GM18499 (cell line): Measurements from ENCODE around the gene PIK3CA.
"Not testable (repeated sequence)": the region's sequence is repeated elsewhere in the genome, so short reads cannot be mapped to it uniquely, and the experiment has no call there.

Experiments
- ATAC-seq: cut with Tn5 transposase; IDR thresholded peaks from one replicate; pipeline ENCODE4 v1.9.1; 2021; ENCODE audit warnings: moderate number of reproducible peaks; ENCODE audit not compliant: insufficient read depth, unreplicated experiment

Gene PIK3CA

DNA sequence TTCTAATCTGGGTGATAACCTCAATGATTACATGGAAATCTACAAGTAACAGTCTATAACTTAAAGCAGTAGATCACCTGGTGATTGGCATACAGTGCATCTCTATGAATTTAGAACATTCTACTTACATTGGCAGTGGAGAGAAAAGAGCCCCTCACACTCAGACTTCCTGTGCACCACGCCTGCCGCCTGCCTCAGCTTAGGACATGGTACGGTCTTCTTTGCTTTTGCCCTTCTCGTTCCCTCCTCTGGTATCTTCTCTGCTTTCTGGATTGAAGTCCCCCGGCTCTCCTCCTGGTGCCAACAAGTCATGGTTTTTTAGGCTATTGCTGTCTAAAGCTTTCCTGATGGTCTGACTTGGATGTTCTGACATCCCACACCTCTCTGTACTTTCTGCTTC is 110.7 kb downstream of the PIK3CA start:
- ATAC-seq: no peak

DNA sequence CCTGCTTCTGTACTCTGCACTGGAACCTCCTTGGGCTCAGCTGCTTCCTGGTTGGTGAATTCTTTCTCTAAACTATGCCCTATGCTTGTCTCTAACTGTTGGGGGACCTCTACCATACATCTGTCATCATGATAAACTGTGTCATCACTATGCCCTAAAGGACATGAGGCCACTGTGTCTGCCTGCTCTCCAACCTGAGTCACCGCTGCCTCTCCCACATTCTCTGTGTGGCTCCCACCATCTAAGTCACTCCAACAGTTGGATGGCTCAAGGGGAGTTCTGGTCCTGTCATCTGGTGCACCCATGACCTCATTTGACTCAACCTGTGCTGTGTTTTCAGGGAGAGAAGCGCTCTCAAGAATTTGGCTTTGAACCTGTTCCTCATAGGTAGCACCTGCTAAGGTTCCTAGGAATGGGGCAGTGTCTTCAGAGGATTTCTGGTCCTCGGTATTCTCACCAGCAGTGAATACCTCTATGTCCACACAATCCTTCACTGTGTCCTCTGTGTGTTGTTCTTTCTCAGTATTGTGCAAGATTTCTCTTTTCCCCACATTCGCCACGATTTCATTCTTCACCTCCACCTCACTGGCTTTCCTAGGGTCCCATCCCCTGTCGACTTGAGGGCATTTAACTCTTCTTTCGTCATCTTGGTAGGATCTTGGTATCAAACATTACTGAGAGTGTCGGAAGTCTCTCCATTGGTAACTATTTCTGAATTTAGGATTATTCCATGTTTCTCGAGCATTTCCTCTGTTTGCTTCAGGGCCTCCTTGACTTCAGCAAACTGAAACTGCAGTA is 112.0 kb downstream of the PIK3CA start:
- ATAC-seq: not testable (repeated sequence)

DNA sequence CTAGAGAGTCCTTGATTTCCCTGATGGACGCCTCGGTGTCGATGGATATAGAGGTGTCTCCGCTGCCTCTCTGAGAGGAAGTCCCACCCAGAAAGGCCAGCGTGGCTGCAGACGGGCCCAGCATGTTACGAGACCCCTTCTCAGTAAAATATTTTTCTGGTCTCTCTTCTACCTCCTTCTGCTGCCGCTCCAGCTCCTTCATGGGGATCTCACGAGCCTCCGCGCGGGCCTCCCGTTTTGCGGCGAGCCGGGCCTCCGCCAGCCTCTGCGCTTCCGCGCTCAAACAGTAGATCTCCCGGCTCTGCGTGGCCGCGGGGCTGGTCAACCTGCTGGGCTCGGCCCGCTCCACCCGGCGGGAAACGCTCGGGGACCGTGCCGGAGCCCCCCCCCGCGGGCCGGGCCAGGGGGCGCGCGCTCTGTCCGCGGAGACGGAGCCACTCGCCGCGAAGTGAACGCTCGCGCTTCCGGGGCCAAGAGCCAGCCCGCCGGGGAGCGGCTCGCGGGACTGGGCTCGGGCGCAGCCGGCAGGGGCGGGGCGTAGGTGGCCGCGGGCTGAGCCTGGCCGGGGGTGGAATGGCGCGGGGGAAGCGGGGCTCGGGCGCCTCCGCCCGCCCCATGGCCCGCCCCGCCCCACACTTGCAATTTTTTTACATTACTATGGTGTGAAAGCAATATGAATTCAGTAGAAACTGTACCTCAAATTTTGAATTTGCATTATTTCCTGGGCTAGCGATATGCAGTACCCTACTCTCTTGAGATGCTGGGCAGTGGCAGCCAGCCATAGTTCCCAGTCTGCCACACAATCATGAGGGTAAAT is 113.0 kb downstream of the PIK3CA start:
- peak; percentile 45 for ATAC-seq

DNA sequence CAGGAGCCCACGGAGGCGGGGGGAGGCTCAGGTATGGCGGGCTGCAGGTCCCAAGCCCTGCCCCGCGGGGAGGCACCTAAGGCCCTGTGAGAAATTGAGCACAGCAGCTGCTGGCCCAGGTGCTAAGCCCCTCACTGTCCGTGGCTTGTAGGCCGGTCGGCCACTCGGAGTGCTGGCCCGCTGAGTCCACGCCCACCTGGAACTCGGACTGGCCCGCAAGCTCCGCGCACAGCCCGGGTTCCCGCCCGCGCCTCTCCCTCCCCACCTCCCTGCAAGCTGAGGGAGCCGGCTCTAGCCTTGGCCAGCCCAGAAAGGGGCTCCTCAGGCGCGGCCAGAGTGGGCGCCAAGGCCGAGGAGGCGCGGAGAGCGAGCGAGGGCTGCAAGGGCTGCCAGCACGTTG is 115.0 kb downstream of the PIK3CA start:
- no peak for ATAC-seq

DNA sequence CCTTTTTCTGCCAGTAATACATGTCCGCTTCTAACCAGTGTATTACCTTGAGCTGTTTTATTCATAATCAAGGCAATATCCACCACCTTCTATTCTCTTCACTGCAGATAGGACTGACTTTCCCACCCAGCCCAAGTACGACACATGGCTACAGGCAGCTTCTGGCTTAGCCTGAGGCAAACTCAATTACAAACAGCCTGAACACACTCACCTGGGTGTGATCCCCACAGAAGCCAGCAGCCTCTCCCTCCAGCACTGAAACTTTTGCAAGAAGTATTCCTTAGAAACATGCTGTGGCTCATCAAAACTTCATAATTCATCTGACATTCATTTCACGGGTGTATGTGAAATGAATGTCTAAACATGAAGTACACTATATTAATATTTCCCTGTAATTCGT is 116.3 kb downstream of the PIK3CA start:
- ATAC-seq: no peak

DNA sequence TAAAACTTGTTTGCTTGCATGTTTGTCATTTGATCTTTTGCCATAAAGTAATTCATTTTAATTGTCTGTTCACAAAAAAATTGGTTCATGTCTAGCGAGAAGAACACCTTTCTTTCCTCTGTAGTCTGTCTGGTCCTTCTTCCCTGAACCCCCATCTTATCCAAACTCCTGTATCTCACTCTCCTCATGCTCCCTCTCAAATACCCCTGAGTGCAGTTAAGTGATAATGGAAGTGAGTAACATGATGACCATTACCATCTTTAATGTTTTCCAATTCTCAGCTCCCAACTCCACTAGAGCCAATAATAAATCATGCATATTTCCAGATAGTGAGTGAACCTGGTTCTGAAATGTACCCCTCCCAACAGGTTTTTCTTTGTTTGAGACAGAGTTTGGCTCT is 116.9 kb downstream of the PIK3CA start:
- no peak for ATAC-seq

DNA sequence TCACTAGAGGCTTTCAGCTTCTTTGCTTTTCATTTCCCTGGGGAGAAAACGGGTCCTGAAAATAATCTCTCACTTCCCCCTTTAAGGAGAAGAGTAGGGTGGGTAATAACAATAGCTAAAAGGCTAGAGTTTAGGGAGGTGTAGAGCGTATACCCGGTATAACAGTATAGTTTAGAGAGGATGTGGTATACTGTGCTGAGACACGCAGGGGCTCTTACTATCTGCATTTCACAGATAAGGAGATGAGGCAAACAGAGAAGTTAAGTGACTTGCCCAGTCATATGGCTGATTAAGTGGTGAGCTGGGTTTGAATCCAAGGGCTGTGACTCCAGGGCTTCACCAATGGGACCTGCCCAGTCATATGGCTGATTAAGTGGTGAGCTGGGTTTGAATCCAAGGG is 117.7 kb downstream of the PIK3CA start:
- ATAC-seq: no peak

DNA sequence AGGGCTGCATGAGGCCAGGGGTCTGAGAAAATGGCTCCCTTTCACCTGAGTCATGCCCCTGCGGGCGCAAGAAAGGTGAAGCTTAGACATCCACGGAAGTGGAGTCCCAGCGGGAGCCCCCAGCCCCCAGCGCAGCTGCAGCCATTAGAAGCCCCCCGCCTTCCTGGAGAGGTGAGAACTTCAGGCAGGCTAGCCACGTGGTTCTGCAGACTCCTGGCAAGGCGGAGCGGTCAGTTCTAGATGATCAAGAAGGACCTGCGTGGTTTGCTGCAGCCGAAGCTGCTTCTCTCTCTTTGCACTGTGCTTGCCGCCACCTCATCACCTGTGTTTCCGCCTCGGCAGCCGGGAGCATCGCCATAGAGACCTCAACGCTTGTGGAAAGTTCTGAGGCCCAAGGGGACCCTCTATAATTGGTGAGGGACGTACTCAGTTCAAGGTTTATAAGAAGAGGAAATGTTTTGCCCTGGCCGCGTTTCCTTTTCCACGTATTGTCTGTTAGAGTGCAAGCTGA is 118.6 kb downstream of the PIK3CA start:
- no peak for ATAC-seq

DNA sequence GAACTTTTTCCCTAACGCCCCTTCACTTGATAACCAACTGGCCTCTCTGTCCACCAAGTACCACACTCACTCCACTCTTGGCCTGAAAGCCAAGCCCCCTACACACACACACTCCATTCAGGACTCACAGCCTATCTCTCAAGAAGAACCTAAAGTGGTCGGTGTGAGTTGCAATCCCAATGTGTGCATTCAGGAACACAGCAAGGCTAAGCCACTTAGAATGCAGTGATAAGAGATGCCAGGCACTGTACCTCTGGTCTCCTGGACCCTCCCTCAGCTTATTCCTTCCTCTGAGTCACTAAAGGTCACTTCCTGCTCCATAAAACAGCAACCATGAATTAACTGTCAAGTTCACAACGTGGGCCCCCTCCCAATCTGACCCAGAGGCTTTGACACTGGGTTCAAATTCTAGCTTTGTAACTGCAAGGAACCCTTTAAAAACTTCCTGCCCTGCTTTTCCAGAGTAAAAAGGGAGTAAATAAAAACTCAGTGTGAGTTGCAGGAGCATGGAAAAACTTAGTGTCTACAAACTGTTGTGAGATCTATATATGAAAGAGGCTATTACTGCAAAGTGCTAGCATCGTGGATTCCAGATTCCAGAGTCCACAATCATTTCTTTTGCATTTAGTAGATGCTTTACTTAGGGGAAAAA is 120.4 kb downstream of the PIK3CA start:
- no peak for ATAC-seq

DNA sequence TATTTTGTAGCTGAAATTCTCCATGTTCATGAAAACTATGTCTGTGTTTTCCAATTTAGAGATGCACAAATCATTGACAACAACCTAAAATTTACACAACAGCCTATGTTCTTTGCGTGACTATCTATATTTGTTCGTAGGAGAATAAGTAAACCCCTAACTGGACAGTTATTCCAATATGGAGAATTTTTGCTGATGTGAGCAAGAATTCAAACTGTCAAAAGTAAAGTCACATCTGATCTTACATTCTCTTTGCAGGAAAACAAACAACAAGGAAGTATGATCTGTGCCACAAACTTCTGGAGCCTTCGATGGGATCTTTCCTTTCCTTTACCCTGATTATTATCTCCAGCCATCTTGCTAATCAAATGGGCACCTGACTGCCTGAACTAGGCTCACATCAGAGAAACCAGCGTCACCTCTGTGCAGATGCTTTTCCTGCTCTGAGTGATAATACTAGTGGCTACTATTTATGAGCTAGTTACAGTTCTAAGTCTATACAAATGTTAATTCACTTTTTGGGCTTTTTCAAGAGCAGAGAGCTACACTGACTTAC is 121.1 kb downstream of the PIK3CA start:
- ATAC-seq: no peak

DNA sequence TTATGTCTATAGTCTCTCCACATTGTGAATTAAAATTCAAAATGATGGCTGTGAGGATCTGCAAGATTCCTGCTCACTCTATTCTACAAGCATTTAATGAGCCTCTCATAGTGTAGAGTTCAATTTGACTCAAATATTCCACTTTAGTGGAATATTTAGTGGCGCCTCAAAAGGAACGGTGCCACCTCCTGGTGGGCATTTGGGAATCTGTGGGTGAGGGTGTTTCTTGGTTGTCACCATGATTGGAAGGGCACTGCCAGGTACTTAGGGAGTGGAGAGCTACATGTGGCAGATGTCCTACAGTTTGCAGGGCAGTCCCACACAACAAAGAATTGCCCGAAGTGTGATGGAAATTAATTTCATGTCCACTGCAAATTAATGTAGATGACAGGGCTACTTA is 124.2 kb downstream of the PIK3CA start:
- ATAC-seq: no peak

DNA sequence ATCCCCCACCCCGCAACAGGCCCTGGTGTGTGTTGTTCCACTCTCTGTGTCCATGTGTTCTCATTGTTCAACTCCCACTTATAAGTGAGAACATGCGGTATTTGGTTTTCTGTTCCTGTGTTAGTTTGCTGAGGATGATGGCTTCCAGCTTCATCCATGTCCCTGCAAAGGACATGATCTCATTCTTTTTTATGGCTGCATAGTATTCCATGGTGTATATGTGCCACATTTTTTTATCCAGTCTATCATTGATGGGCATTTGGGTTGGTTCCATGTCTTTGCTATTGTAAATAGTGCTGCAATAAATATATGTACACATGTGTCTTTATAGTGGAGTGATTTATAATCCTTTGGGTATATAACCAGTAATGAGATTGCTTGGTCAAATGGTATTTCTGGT is 126.3 kb downstream of the PIK3CA start:
- ATAC-seq: not testable (repeated sequence)

DNA sequence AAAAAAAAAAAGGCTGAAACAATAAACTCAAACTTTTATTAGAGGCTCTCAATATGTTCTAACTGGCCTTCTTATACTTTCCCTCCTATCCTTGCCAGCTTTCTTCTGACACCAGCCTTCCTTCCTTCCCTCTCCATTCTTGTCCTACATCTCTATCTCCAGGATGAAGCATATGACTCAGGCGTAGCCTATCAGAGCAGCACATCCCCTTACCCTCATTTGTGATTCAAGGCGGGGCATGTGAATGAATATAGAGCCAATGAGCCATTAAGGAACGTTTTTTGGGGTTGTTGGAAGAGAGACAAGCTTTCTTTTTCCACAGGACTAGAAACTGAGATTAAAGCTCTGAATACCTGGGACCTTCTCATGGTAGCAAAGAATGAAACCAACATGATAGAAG is 127.8 kb downstream of the PIK3CA start:
- no peak for ATAC-seq

DNA sequence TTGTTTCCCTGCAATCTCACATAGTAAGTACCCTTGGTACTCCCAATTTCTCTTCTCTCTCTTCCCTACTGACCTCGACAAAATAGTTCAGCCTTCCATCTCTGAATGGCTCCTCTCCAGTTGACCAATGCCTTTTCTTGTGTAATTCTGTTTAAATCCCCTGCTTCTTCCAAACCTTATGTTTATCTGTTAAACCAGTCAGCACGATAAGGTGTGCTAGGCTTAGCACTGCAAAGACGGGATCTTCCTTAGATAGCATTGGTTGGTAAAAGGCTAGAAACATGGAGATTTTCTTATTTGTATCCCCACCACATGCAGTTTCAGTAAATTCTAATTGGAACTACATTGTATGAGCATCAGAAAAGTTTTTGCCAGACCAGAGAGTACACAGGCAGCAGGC is 128.6 kb downstream of the PIK3CA start:
- ATAC-seq: no peak

DNA sequence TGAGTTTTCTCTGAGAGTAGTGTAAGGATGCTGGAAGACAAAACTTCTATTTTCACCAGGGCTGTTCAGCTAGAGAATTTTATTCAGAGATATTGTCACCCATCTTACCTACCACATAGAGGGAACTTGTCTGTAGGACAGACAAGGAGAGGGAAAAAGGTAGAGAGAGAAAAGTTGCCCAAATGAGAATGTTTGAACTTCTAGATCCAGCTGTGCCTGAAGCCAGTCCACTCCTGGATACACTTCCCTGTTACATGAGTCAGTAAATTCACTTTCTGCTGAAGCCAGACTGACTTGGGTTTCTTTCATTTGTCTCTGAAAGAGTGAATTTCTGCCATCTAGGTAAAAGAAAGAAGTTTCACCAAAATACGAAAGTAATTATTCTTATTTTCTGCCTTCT is 130.0 kb downstream of the PIK3CA start:
- no peak for ATAC-seq

DNA sequence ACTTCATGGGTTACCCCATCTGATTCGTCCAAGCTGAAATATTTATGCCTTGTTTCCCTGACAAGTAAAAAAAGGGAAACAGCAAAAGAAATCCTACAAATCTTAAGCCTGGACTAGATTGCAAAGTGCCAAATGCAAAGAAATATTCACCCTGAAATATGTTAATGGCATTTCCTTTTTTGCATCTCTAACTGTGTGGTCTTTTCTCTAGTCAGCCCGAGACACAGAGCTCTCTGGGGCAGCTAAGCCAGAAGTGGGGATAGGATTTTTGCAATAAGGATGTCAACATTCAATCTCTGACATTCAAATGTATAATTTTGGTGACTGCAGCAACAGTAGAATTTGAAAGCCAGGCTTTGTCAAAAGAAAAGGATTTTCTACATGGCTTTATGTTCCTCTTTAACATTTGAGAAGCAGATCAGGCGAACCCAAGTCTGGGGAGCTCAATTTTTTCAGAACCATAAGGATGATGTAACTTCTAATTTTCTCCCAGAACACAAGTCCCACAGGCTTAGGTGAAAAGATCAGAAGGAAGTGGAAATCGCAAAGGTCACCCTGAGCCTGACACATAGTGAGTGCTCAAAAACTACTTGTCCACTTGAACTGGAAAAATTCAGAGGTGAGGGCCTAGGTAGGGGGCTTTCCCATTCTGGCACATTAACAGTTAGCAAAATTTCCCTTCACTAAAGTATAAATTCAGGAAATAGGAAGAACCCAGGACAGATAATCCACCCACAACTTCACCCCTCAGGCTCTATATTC is 131.0 kb downstream of the PIK3CA start:
- ATAC-seq: no peak

DNA sequence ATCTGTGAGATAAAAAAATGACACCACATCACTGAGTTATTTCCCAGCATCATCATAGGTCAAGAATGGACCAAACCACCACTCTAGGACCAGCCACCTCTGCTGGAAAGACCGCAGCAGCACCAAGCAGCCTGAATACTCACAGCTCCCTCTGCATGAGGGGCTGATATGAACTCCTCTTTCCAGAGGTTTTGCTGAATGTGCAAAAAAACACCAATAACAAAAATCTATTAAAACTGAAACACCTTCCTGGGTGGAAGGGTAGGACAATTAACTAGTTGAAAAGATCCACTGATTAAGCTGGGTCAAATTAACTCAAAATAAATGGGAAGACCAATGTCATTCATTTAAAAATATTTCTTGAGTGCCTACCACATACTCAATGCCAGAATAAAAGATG is 131.7 kb downstream of the PIK3CA start:
- ATAC-seq: no peak

DNA sequence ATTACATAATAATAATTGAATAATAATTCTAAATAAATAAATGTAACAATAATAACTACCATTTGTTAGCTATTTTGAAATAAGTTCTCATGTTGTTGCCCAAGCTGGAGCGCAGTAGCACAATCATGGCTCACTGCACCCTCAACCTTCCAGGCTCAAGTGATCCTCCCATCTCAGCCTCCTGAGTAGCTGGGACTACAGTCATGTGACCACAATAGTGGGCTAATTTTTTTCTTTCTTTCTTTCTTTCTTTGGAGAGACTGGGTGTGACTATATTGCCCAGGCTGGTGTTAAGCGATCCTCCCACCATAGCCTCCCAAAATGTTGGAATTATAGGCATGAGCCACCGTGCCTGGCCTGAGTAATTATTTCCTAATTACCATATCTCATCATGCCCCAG is 133.7 kb downstream of the PIK3CA start:
- ATAC-seq: no peak

DNA sequence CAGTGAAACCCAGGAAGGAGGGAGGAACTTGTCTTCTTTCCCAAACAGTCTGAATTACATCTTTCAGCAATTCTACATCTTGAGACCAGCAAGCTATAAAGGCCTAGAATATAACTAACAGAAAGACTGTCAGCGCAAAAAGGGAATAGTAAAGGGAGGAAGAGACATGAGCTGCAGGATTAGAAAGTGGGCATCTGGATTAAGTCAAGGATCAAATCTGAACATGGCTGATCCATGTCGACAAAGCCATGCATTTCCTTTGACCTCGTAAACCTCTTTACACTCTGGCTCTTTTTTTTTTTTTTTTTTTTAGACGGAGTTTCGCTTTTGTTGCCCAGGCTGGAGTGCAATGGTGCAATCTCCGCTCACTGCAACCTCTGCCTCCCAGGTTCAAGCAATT is 138.2 kb downstream of the PIK3CA start:
- ATAC-seq: no peak

DNA sequence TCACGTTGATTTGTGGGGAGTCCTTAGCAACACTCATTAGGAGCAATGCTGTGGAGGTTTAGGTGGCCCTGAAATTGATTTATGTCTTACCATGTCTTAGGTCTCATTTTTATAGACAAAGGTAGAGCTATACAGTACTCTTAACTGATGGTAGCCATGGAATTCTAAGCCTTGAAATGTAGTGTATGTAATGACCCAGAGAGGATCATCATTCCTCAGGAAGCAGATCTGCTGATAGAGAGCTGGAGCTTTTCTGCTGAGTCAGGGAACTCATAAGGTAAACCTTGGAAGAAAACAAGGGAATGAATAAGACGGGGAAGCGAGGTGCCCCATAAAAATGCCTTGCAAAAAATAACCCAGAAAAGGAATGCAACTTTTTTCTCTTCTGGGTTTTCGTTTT is 140.7 kb downstream of the PIK3CA start:
- no peak for ATAC-seq
